Tibial nerve (tissue), 4 donors: Measurements from ENCODE around the gene GHR. TPM values are rescaled to one million over a fixed set of nuclear protein-coding genes. Genes with fewer than 3 reads are reported as not detected.

ENCODE experiments used
- DNase-seq, 2 donors: peaks; one replicate each; pipeline ENCODE4 v3.0.0-alpha.2; 2019; ENCODE audit warnings: low spot score in 2 of 2
- H3K27ac ChIP-seq, 4 donors: fragments of 200-600 bp; sonication (generic) in 3 of 4; one replicate each; pipeline ENCODE4 v1.5.1; 2017 to 2019; ENCODE audit warnings: mild to moderate bottlenecking in 1 of 4
- H3K27me3 ChIP-seq, 2 donors: fragments of 200-600 bp; sonication (generic) in 1 of 2; one replicate each; pipeline versions ENCODE4 v1.5.1 to v1.6.0; 2017 to 2019
- H3K36me3 ChIP-seq, 3 donors: fragments of 200-600 bp; sonication (generic); one replicate each; pipeline ENCODE4 v1.5.1; 2018 to 2019
- H3K4me1 ChIP-seq, 4 donors: fragments of 200-600 bp; sonication (generic) in 3 of 4; one replicate each; pipeline ENCODE4 v1.5.1; 2017 to 2019
- H3K4me3 ChIP-seq, 4 donors: fragments of 200-600 bp; sonication (generic) in 3 of 4; one replicate each; pipeline ENCODE4 v1.5.1; 2017 to 2019; ENCODE audit warnings: mild to moderate bottlenecking in 1 of 4, moderate library complexity in 1 of 4
- H3K9me3 ChIP-seq, 4 donors: fragments of 200-600 bp; sonication (generic) in 3 of 4; one replicate each; pipeline ENCODE4 v1.5.1; 2017 to 2019
- CTCF ChIP-seq, 5 experiments: fragments of 200-600 bp in 3 of 5; fragments of 450-650 bp in 2 of 5; sonication (generic) in 3 of 5; IDR thresholded peaks; one replicate each; pipeline ENCODE4 v1.5.1; 2016 to 2019; ENCODE audit warnings: antibody characterized with exemption in 5 of 5, mild to moderate bottlenecking in 3 of 5, moderate library complexity in 2 of 5
- EP300 ChIP-seq, 2 donors: sonication (generic); formaldehyde crosslinking; IDR thresholded peaks; one replicate each; pipeline ENCODE4 v1.6.1; 2017; ENCODE audit warnings: antibody characterized with exemption in 2 of 2, mild to moderate bottlenecking in 1 of 2
- POLR2A ChIP-seq, 2 donors: fragments of 450-650 bp; IDR thresholded peaks; one replicate each; pipeline ENCODE4 v1.6.1; 2017; ENCODE audit warnings: antibody characterized with exemption in 2 of 2, mild to moderate bottlenecking in 2 of 2, moderate library complexity in 2 of 2
- WGBS, 2 donors: methylation state at CpG; one replicate each; pipeline ENCODE4 v1.1.5; 2018; 5-methylcytosine and 5-hydroxymethylcytosine counted together
- total RNA-seq, 4 donors: library from RNA; depleted of rRNA; stranded (reverse); fragments of >200 nt; gene quantifications; one replicate each; pipeline ENCODE4 v1.1.0, GENCODE V29; 2016

GHR gene
- total RNA-seq, 4 donors from 2014 or later: 30.2 to 39.6 (median 39.2) TPM

- Histone ChIP-seq H3K27me3 (no peaks in the 10 kb centered on the region), H3K4me1 (no peaks in the 10 kb centered on the region), H3K4me3 (no peak overlapping the region), H3K9me3 (peaks cover 0 to 13% (median 0%) of the 10 kb centered on the region in 4 donors), H3K27ac (no peak overlapping the region), H3K36me3 (peaks cover 0 to 8% (median 0%) of the 10 kb centered on the region in 3 donors)
- no peak for TF ChIP-seq CTCF (IDR thresholded peaks at IDR 0.05)
- no peak for TF ChIP-seq POLR2A (IDR thresholded peaks at IDR 0.05)
- no peak for TF ChIP-seq EP300 (IDR thresholded peaks at IDR 0.05)
- DNase-seq: no peak
- 79 to 80% methylated on average over 5 of the region's 5 CpGs for WGBS, 2 donors
Observed at GRCh38 chr5:42483472-42484154, 60.4 kb downstream of the GHR start.

DNA sequence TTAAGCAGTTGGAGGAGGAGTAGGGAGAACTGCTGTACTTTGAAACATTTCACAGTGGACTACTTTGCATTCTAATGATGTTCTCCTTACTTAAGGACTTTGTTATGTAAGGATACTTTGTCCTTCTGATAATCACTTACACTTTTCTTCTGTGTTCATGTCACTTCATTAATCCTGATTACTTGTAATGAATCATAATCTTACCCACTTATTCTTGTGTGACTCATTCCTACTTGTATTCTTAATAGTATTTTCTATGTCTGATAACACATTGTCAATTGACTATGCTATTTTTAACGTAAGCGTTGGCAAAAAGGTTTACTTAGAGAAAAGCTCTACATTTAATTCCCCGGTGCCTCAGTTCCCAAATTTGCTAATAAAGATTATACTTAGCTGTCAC, 63.8 kb downstream of the GHR start:
- H3K27me3 ChIP-seq: no peaks in the 10 kb centered on the region
- H3K4me1 ChIP-seq: peaks cover 0 to 18% (median 2%) of the 10 kb centered on the region in 4 donors
- H3K27ac ChIP-seq: no peak overlapping the region
- no peak for DNase-seq
- TF ChIP-seq EP300 (IDR thresholded peaks at IDR 0.05) (no peak), CTCF (IDR thresholded peaks at IDR 0.05) (no peak), POLR2A (IDR thresholded peaks at IDR 0.05) (no peak)
- H3K9me3 ChIP-seq: peaks cover 0 to 9% (median 0%) of the 10 kb centered on the region in 4 donors
- H3K4me3 ChIP-seq: no peak overlapping the region
- peaks cover 0 to 5% (median 0%) of the 10 kb centered on the region in 3 donors for H3K36me3 ChIP-seq
- 86 to 88% methylated on average over 3 of the region's 3 CpGs for WGBS, 2 donors

DNA sequence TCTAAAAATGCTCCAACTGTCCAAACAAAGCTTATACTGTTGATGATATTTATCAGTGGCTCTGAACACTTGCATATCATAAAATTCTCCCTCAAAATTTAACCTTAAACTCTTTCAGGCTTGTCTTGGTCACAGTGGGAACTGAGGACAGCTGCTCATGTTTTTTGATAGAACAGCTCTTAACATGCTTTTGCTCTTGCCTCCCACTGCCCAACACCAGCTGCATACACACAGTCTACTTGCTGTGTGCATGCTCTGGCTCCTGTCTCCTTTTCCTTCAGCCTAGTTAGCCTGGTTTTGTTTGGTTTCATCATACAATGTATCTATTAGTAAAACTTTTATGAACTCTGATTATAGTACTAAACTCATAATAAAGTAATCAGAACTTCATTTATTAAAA, 64.6 kb downstream of the GHR start:
- no peak for DNase-seq
- Histone ChIP-seq H3K36me3 (no peaks in the 10 kb centered on the region), H3K27me3 (no peaks in the 10 kb centered on the region), H3K9me3 (peaks cover 0 to 2% (median 0%) of the 10 kb centered on the region in 4 donors), H3K27ac (no peak overlapping the region), H3K4me3 (no peak overlapping the region), H3K4me1 (peaks cover 0 to 21% (median 2%) of the 10 kb centered on the region in 4 donors)
- no peak for TF ChIP-seq CTCF (IDR thresholded peaks at IDR 0.05)
- no peak for TF ChIP-seq EP300 (IDR thresholded peaks at IDR 0.05)
- no peak for TF ChIP-seq POLR2A (IDR thresholded peaks at IDR 0.05)

- DNase-seq: no peak
- Histone ChIP-seq H3K9me3 (no peaks in the 10 kb centered on the region), H3K4me3 (no peak overlapping the region), H3K36me3 (no peaks in the 10 kb centered on the region), H3K27ac (no peak overlapping the region), H3K27me3 (no peaks in the 10 kb centered on the region), H3K4me1 (peaks cover 0 to 21% (median 2%) of the 10 kb centered on the region in 4 donors)
- 64 to 65% methylated on average over 2 of the region's 2 CpGs for WGBS, 2 donors
- no peak for TF ChIP-seq EP300 (IDR thresholded peaks at IDR 0.05)
- no peak for TF ChIP-seq CTCF (IDR thresholded peaks at IDR 0.05)
- no peak for TF ChIP-seq POLR2A (IDR thresholded peaks at IDR 0.05)
Observed at GRCh38 chr5:42490831-42491230, 67.6 kb downstream of the GHR start.

GRCh38 chr5:42491699-42492098, 68.5 kb downstream of the GHR start:
- Histone ChIP-seq H3K36me3 (no peaks in the 10 kb centered on the region), H3K4me1 (peaks cover 0 to 21% (median 2%) of the 10 kb centered on the region in 4 donors), H3K27me3 (no peaks in the 10 kb centered on the region), H3K9me3 (no peaks in the 10 kb centered on the region), H3K4me3 (no peak overlapping the region), H3K27ac (no peak overlapping the region)
- WGBS, 2 donors: 53 to 62% methylated on average over 3 of the region's 3 CpGs
- DNase-seq: no peak
- TF ChIP-seq EP300 (IDR thresholded peaks at IDR 0.05): no peak
